ENCODE results near the gene GATA2.

GRCh38 chr3:128487813-128488635 is 5.0 kb downstream of the GATA2 start:
- peak in 2 of 4 experiments; percentile 22 to 30 for TF ChIP-seq CTCF (IDR thresholded peaks at IDR 0.05)
- TF ChIP-seq POLR2A (IDR thresholded peaks at IDR 0.05) = peak; percentile 99

All from prostate gland (tissue), 2 donors.